Measurements from ENCODE around the gene NEDD4. TPM values are rescaled to one million over a fixed set of nuclear protein-coding genes. Genes with fewer than 3 reads are reported as not detected.

Gene NEDD4
- total RNA-seq, 4 donors from 2014 or later = 16.7 to 40.4 (median 29.4) TPM

DNA sequence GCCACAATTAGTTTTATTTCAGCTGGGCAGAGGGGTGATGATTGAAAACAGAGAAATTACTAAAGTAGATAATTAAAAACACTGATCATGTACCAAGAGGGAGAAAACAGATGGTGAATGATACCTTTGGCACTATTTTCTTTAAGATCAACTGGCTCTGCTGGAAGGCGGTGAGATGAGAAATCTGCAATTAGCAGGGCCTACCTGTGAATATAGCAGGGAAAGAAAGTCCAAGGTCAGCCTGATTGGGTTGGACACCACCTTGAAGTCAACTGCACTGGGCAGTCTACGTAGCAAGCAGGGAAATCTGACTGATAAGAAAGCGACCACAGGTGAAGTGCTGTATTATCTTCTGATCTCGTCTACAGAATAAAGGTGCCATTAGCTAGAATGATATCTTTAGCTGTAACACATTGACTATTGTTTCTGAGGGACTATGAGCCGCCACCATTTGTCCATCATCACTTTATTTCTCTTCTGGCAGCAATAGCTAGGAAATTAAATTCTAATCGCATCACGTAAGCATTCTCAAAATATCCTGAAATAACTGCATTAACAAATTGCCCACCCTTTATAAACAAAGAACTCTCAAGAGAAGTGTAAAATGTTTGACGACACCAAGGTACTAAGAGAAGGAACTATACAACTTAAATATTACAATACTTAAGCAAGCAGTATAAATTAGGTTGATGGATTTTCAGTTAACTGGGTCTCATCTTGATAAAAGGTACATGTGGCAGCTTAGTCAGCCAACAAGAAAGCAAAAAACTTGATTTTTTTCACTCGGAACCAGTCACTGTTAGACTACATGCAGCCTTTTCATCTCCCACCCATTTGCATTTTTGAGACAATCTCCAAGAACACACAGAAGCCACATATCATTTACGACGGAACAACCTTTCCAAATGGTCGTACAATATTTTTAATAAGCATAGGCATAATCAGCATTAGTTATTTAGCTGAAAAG lies 1.3 kb downstream of the NEDD4 start:
- H3K4me3 ChIP-seq (ENCODE audit: low read depth, poor library complexity, severe bottlenecking) = no peak overlapping the region
- intact Hi-C loops (cut with DNase I; ENCODE audit: low total_unique reads) = no loop called here
- no peak for DNase-seq (ENCODE audit: low spot score in 2 of 2)
- no peak for TF ChIP-seq CTCF (IDR thresholded peaks at IDR 0.05)
- no peak for TF ChIP-seq POLR2A (IDR thresholded peaks at IDR 0.05)
- WGBS, 2 donors = 32 to 33% methylated on average over 12 of the region's 12 CpGs

DNA sequence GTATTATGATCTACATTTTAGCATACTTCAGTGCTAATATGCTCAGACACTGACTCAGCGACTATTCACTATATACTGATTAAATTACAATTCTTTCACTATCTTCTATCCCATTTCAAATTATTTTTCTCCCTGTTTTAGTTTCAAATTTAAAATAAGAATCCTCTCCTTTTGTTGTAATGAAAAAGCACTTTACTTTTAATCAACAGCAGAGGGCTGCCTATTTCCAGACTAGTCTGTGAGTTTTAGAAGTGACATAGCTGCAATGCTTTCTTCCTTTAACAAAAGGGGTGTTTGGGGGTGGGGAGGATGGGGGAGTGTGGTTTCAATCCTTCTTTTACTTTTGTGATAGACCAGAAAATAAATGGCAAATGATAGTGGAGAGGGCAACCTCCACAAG lies 2.4 kb downstream of the NEDD4 start:
- TF ChIP-seq POLR2A (IDR thresholded peaks at IDR 0.05) = no peak
- TF ChIP-seq CTCF (IDR thresholded peaks at IDR 0.05) = no peak
- intact Hi-C loops (cut with DNase I; ENCODE audit: low total_unique reads) = no loop called here
- 78 to 95% methylated on average over 1 of the region's 1 CpG for WGBS, 2 donors

DNA sequence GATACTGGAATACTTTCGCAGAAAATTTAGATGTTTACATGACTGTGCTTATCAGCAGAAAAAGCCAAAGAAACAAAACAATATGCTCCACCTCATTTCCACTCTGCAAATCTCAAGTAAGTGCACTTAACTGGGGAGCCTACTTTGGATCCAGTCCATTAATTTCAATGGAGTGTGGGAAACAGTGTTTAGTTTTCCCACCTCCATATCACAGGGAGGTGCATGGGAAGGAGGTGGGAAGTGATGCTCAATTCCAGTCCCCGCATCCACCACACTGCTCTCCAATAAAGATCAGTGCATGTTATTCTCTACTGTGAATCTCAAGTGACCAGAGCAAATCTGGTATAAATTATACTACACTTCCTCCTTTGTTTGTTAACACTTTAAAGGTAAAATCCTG lies 2.9 kb downstream of the NEDD4 start:
- intact Hi-C loops (cut with DNase I; ENCODE audit: low total_unique reads) = no loop called here
- H3K4me3 ChIP-seq (ENCODE audit: low read depth, poor library complexity, severe bottlenecking) = no peak overlapping the region
- 83 to 94% methylated on average over 2 of the region's 2 CpGs for WGBS, 2 donors
- DNase-seq (ENCODE audit: low spot score in 2 of 2) = no peak
- no peak for TF ChIP-seq POLR2A (IDR thresholded peaks at IDR 0.05)
- no peak for TF ChIP-seq CTCF (IDR thresholded peaks at IDR 0.05)

More for the DNA sequence above, 2.4 kb downstream of the NEDD4 start:
- no peak overlapping the region for H3K4me3 ChIP-seq (ENCODE audit: low read depth, poor library complexity, severe bottlenecking)
- DNase-seq (ENCODE audit: low spot score in 2 of 2) = no peak

DNA sequence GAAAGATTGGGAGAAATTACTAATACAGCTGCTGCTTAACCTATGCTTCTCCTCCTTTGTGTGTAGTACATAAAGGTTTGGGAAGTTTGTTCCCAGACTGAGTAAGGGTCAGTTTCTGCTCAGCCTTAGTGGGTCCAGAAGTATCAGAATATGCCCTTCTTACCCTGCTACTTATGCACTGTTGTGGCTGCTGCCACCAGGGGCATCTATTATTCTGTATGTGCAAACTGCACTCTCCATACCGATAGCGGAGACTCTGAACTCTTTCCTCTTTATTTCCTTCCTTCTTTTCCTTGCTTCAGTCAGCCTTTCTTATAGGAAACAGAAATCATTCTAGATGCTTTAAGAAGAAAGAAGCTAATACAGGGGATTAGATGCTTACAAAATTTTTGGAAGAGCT lies 4.0 kb downstream of the NEDD4 start:
- WGBS, 2 donors = 77 to 83% methylated on average over 2 of the region's 2 CpGs
- intact Hi-C loops (cut with DNase I; ENCODE audit: low total_unique reads) = no loop called here
- no peak overlapping the region for H3K4me3 ChIP-seq (ENCODE audit: low read depth, poor library complexity, severe bottlenecking)
- TF ChIP-seq CTCF (IDR thresholded peaks at IDR 0.05) = no peak
- TF ChIP-seq POLR2A (IDR thresholded peaks at IDR 0.05) = no peak
- no peak for DNase-seq (ENCODE audit: low spot score in 2 of 2)

DNA sequence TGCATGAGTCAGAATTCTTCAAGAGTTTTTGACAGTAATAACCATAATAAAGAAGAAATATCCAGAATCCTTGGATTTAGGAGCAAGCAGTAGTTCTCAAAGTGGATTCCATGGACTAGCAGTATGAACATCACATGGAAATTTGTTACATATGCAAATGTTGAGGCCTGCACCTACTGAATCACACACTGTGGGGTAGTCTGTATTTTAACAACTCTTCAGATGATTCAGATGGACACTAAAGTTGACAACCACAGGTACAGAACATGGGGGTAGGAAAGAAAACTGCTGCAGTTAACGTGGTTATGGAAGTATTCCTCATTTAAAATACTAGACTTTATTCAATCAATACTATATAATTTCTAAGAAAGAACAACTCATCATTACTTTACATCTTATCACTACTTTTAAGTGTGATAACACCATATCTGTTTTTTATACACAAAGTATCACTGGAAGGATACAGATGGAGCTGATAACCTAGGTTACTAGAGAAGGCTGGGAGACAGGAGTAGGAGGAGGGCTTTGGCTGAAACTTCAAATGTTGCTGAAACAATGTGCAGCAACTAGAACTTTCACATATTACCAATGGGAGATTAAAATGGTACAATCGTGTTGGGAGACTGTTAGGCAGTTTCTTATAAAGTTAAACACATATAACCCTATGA lies 11.7 kb downstream of the NEDD4 start:
- no peak for DNase-seq (ENCODE audit: low spot score in 2 of 2)
- H3K4me3 ChIP-seq (ENCODE audit: low read depth, poor library complexity, severe bottlenecking) = no peak overlapping the region
- intact Hi-C loops (cut with DNase I; ENCODE audit: low total_unique reads) = no loop called here
- no peak for TF ChIP-seq CTCF (IDR thresholded peaks at IDR 0.05)
- no peak for TF ChIP-seq POLR2A (IDR thresholded peaks at IDR 0.05)
- WGBS, 2 donors = 84 to 90% methylated on average over 2 of the region's 2 CpGs

All from lower leg skin (tissue), 4 donors.